B cell (primary cell): ENCODE results near the gene PMF1. TPM values are rescaled to one million over a fixed set of nuclear protein-coding genes. Genes with fewer than 3 reads are reported as not detected.

Source experiments
- ATAC-seq: fragments of 200-7000 bp; cut with Tn5 transposase; one replicate; pipeline ENCODE4 v1.10.0; 2021; ENCODE audit warnings: low read depth, mild to moderate bottlenecking, moderate number of reproducible peaks, moderate library complexity
- CTCF ChIA-PET: fragments of 350-600 bp; sonication (Branson Sonifier 250); formaldehyde crosslinking; loops from one replicate; lab custom pipeline; 2021; ENCODE audit warnings: antibody characterized with exemption, inconsistent platforms; lab: Charles Lee
- POLR2A ChIA-PET: fragments of 350-600 bp; sonication (Branson Sonifier 250); formaldehyde crosslinking; loops from one replicate; lab custom pipeline; 2021; ENCODE audit warnings: antibody characterized with exemption; lab: Charles Lee
- DNase-seq: peaks from one replicate; pipeline ENCODE4 v3.0.0; 2013
- H2AFZ ChIP-seq: 2 replicates; pipeline ENCODE4 v1.6.1; 2012; ENCODE audit warnings: mild to moderate bottlenecking, low read depth, low read length; ENCODE audit not compliant: insufficient read depth, poor library complexity, severe bottlenecking
- H3K27ac ChIP-seq, 2 donors: 1 replicate in 1 of 2; 2 replicates in 1 of 2; pipeline ENCODE4 v1.5.1; 2012 to 2013; ENCODE audit warnings: low read length in 2 of 2, mild to moderate bottlenecking in 2 of 2, moderate library complexity in 1 of 2
- H3K27me3 ChIP-seq, 4 experiments: fragments of 200-600 bp in 1 of 4; sonication (generic) in 1 of 4; replicated peaks in 1 of 4; 1 replicate in 2 of 4; 2 replicates in 2 of 4; pipeline versions ENCODE4 v1.6.1 to v1.7.0; 2013 to 2016; ENCODE audit warnings: low read length in 3 of 4, mild to moderate bottlenecking in 2 of 4, mixed read lengths in 1 of 4, moderate library complexity in 1 of 4; ENCODE audit not compliant: insufficient read depth in 4 of 4, control insufficient read depth in 3 of 4; ENCODE audit errors: control extremely low read depth in 1 of 4
- H3K36me3 ChIP-seq, 2 experiments: replicated peaks in 1 of 2; 1 replicate in 1 of 2; 2 replicates in 1 of 2; pipeline versions ENCODE4 v1.6.1 to v1.7.1; 2013; ENCODE audit warnings: low read length in 1 of 2; ENCODE audit not compliant: insufficient read depth in 2 of 2, control insufficient read depth in 1 of 2; ENCODE audit errors: control extremely low read depth in 1 of 2, extremely low read depth in 1 of 2
- H3K4me1 ChIP-seq, 2 donors: fragments of 200-600 bp in 1 of 2; sonication (generic) in 1 of 2; 1 replicate in 1 of 2; 2 replicates in 1 of 2; pipeline versions ENCODE4 v1.5.1 to v1.6.1; 2013 to 2017; ENCODE audit warnings: low read length in 2 of 2; ENCODE audit not compliant: control insufficient read depth in 2 of 2, insufficient read depth in 2 of 2
- H3K4me2 ChIP-seq: replicated peaks from 2 replicates; pipeline ENCODE3; 2012; ENCODE audit warnings: mild to moderate bottlenecking, low read depth, low read length; ENCODE audit not compliant: poor library complexity, severe bottlenecking
- H3K4me3 ChIP-seq, 5 experiments: fragments of 200-600 bp in 1 of 5; sonication (generic) in 1 of 5; 1 replicate in 3 of 5; 2 replicates in 2 of 5; pipeline versions ENCODE4 v1.5.1 to v1.7.0; 2011 to 2016; ENCODE audit warnings: low read length in 4 of 5, mild to moderate bottlenecking in 4 of 5, low read depth in 2 of 5, control low read depth in 1 of 5, moderate library complexity in 1 of 5; ENCODE audit not compliant: insufficient read depth in 1 of 5; ENCODE audit errors: control extremely low read depth in 1 of 5, extremely low read depth in 1 of 5
- H3K79me2 ChIP-seq: fragments of 200-600 bp; sonication (generic); one replicate; pipeline ENCODE4 v1.6.0; 2016; ENCODE audit warnings: low read length; ENCODE audit not compliant: control insufficient read depth, insufficient read depth
- H3K9ac ChIP-seq: fragments of 200-600 bp; sonication (generic); 2 replicates; pipeline ENCODE4 v1.6.1; 2017; ENCODE audit warnings: mild to moderate bottlenecking, low read length, moderate library complexity
- H3K9me3 ChIP-seq, 3 donors: one replicate each; pipeline versions ENCODE4 v1.6.1 to v1.7.1; 2013; ENCODE audit warnings: low read length in 2 of 3; ENCODE audit not compliant: control insufficient read depth in 2 of 3, insufficient read depth in 1 of 3; ENCODE audit errors: control extremely low read depth in 1 of 3
- H4K20me1 ChIP-seq: 2 replicates; pipeline ENCODE4 v1.6.0; 2012; ENCODE audit warnings: mild to moderate bottlenecking, low read length; ENCODE audit not compliant: insufficient read depth, control insufficient read depth, poor library complexity, severe bottlenecking
- H3K27ac Mint-ChIP-seq: one replicate; pipeline ENCODE4 v1.8.0; 2021; ENCODE audit warnings: mixed read lengths
- H3K27me3 Mint-ChIP-seq: one replicate; pipeline ENCODE4 v1.8.0; 2021; ENCODE audit warnings: mixed read lengths
- H3K4me1 Mint-ChIP-seq: one replicate; pipeline ENCODE4 v1.8.0; 2021; ENCODE audit warnings: mixed read lengths
- H3K4me3 Mint-ChIP-seq: one replicate; pipeline ENCODE4 v1.8.0; 2021; ENCODE audit warnings: mixed read lengths
- H3K9me3 Mint-ChIP-seq: one replicate; pipeline ENCODE4 v1.8.0; 2022; ENCODE audit warnings: mixed read lengths; ENCODE audit not compliant: insufficient read depth
- CTCF ChIP-seq: fragments of 200-600 bp; IDR thresholded peaks from one replicate; pipeline ENCODE4 v1.8.0; 2022; ENCODE audit warnings: antibody characterized with exemption, mild to moderate bottlenecking
- EZH2 ChIP-seq: IDR thresholded peaks from 2 replicates; pipeline ENCODE4 v1.6.1; 2012; ENCODE audit warnings: borderline replicate concordance, low read depth, mild to moderate bottlenecking, moderate library complexity, low read length; ENCODE audit not compliant: insufficient read depth, poor library complexity, severe bottlenecking
- WGBS: methylation state at CpG from one replicate; pipeline ENCODE4 v1.1.5; 2013; ENCODE audit warnings: missing lambda C conversion rate; ENCODE audit not compliant: insufficient coverage; 5-methylcytosine and 5-hydroxymethylcytosine counted together
- intact Hi-C: fragments of 100-400 bp; cut with micrococcal nuclease; formaldehyde crosslinking; loops from one replicate; pipeline ENCODE4 v1.10.0; 2022
- polyA plus RNA-seq: library from polyadenylated mRNA; depleted of rRNA; stranded (reverse); fragments of >200 nt; gene quantifications from 2 replicates; pipeline ENCODE4 v1.2.3, GENCODE V29; 2012
- total RNA-seq, 2 donors: library from RNA; stranded (reverse); fragments of 120-200 nt in 1 of 2; gene quantifications; 1 replicate in 1 of 2; 2 replicates in 1 of 2; pipeline versions ENCODE4 v1.2.3 to v1.2.4, GENCODE V29; 2013 to 2022

Gene PMF1
- total and polyA plus RNA-seq, 2 donors (not counting 1 experiment from before 2014, with no cell fraction given), result 58.3 to 101 TPM

- no CpG with 5 or more reads among the region's 4 CpGs for WGBS
- Histone ChIP-seq H3K4me1 (no peaks in the 10 kb centered on the region), H3K27ac (no peak overlapping the region), H3K4me2 (no peak overlapping the region), H3K79me2 (no peaks in the 10 kb centered on the region), H4K20me1 (no peaks in the 10 kb centered on the region), H3K4me3 (no peak overlapping the region), H3K27me3 (no peaks in the 10 kb centered on the region), H3K9ac (no peak overlapping the region), H3K9me3 (no peaks in the 10 kb centered on the region), H2AFZ (no peak overlapping the region), H3K36me3 (peaks cover 32 to 78% of the 10 kb centered on the region in 2 experiments)
- Mint-ChIP-seq H3K9me3 (no peaks in the 10 kb centered on the region), H3K4me1 (no peaks in the 10 kb centered on the region), H3K27me3 (no peaks in the 10 kb centered on the region), H3K27ac (no peak overlapping the region), H3K4me3 (no peak overlapping the region)
- TF ChIP-seq EZH2, result no peak
- no peak for TF ChIP-seq CTCF
- POLR2A ChIA-PET, result no interaction called here
- CTCF ChIA-PET, result no interaction called here
- ATAC-seq, result no peak
- intact Hi-C loops, result no loop called here
- DNase-seq, result no peak
Observed at GRCh38 chr1:156268336-156268735, 55.5 kb downstream of the PMF1 start.

GRCh38 chr1:156270314-156270713, 57.5 kb downstream of the PMF1 start:
- no peaks in the 10 kb centered on the region for H3K4me1 Mint-ChIP-seq
- no peak for TF ChIP-seq EZH2
- TF ChIP-seq CTCF, result no peak
- Histone ChIP-seq H3K36me3 (peaks cover 30 to 85% of the 10 kb centered on the region in 2 experiments), H3K79me2 (no peaks in the 10 kb centered on the region), H4K20me1 (peaks cover 9% of the 10 kb centered on the region), H3K27me3 (no peaks in the 10 kb centered on the region), H2AFZ (no peak overlapping the region), H3K4me2 (no peak overlapping the region), H3K4me3 (no peak overlapping the region), H3K9ac (no peak overlapping the region), H3K27ac (no peak overlapping the region), H3K4me1 (no peaks in the 10 kb centered on the region), H3K9me3 (no peaks in the 10 kb centered on the region)
- POLR2A ChIA-PET, result no interaction called here
- intact Hi-C loops, result no loop called here
- H3K27me3 Mint-ChIP-seq, result no peaks in the 10 kb centered on the region
- no peak overlapping the region for H3K27ac Mint-ChIP-seq
- H3K4me3 Mint-ChIP-seq, result no peak overlapping the region
- DNase-seq (no peak), ATAC-seq (no peak)
- 100% methylated on average over 2 of the region's 3 CpGs for WGBS
- CTCF ChIA-PET, result interaction anchor here (1.4 kb wide), 2 partner anchors 10 to 12 kb away, joined by 3 to 5 read pairs; partner anchors contain the start of gene SMG5
- no peaks in the 10 kb centered on the region for H3K9me3 Mint-ChIP-seq
